ENCODE results near the gene RAPGEF3.

RAPGEF3 gene

GRCh38 chr12:47740606-47741339, 17.9 kb downstream of the RAPGEF3 start:
- H3K4me3 ChIP-seq (ENCODE audit: low read length), result no peak overlapping the region
- no peak for DNase-seq (ENCODE audit: low read depth)

GRCh38 chr12:47739979-47740378, 18.7 kb downstream of the RAPGEF3 start:
- DNase-seq (ENCODE audit: low read depth), result no peak
- TF ChIP-seq CTCF (conservative IDR thresholded peaks at IDR 0.05; ENCODE audit: low read length), result no peak
- no peak overlapping the region for H3K4me3 ChIP-seq (ENCODE audit: low read length)

More at GRCh38 chr12:47740606-47741339, 17.9 kb downstream of the RAPGEF3 start:
- TF ChIP-seq CTCF (conservative IDR thresholded peaks at IDR 0.05; ENCODE audit: low read length), result no peak

DNA sequence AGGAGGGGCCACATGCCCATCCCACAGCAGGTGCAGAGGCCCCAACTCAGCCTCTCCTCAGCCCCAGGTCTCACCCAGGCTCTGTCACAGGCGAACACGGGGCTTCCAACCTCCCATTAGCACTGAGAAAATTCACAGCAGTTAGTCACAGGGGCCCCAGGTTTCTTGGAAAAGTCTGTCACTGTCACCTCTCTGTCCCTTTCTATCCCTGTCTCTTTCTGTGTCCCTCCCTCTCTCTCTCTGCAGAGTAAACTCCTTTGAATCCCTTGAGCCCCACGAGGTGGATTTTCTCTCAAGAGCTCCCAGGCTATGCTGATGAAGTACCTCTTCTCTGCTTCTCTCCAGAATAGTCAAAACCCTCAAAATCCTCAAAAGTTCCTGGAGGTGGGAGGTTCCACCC, 19.4 kb downstream of the RAPGEF3 start:
- DNase-seq (ENCODE audit: low read depth), result no peak
- H3K4me3 ChIP-seq (ENCODE audit: low read length), result no peak overlapping the region
- TF ChIP-seq CTCF (conservative IDR thresholded peaks at IDR 0.05; ENCODE audit: low read length), result no peak

DNA sequence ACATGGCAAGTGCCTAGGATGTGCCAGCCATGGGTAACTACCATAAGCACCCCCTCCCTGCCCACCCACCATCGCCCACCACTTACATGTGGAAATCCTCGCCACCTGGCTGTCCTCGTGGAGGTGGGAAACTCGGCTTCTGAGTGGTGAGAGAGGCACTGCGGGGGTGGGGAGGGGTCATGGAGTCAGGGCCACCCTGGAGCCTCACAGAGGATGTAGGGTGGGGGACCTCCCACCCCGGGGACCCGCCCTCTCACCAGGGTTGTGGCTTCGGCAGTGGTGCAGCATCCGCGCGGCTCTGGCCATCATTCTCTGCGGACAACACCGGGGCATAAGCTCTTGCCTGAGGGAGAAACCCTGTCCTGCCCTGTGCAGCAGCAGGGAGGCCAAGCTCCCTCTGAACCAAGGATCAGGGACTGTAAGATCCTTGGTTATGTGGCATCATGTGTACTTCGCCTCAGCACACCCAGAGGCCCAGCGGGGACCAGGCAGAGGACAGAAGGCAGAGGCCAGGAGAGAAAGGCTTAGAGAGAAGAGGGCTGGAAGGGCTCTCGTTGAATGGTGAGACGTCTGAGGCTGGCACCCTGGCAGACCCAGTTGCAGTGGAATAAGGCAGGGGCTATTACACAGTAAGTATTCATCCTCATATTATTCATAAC, 20.6 kb downstream of the RAPGEF3 start:
- no peak for TF ChIP-seq CTCF (conservative IDR thresholded peaks at IDR 0.05; ENCODE audit: low read length)

DNA sequence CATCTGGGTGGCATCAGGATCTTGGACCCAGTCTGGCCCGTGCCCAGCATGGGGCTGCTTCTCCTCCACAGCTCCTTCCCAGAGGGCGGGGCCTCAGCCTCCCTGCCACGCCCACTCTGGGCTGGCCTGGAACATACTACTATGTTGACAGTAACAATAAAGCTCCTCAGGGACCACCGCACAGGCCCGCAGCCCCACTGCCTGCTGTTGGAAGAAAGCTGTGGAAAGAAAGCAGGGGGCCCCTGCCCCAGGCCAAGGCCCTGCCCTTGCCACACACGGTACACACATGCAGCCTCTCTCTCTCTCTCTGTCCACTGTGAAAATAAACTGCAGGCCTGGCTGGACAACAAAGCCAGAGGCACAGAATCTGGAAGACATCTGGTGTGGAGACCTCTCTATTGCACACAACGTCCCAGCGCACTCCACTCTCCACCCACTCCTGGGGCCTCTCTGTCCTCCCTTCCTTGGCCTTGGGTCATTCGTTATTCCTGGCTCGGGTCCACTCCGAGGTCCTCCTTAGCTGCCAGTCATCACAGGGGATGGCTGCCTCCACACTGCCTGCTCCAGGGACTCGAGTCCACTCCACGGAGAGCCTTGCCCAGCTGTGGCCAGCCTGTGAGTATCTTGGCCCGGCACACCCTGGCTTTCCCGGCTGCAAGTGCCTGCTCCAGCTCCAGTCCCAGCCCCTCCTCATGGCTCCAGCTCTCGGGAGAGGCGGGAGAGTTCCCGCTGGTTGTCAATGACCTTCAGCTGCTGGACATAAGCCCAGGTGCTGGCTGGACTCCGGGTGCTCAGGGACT, 21.6 kb downstream of the RAPGEF3 start:
- DNase-seq (ENCODE audit: low read depth), result peak; percentile 90
- H3K4me3 ChIP-seq (ENCODE audit: low read length), result peak overlapping the region; percentile 29; the same call in 1 of the 2 replicates
- no peak for TF ChIP-seq CTCF (conservative IDR thresholded peaks at IDR 0.05; ENCODE audit: low read length)

More for the DNA sequence above, 20.6 kb downstream of the RAPGEF3 start:
- DNase-seq (ENCODE audit: low read depth), result no peak
- no peak overlapping the region for H3K4me3 ChIP-seq (ENCODE audit: low read length)

DNA sequence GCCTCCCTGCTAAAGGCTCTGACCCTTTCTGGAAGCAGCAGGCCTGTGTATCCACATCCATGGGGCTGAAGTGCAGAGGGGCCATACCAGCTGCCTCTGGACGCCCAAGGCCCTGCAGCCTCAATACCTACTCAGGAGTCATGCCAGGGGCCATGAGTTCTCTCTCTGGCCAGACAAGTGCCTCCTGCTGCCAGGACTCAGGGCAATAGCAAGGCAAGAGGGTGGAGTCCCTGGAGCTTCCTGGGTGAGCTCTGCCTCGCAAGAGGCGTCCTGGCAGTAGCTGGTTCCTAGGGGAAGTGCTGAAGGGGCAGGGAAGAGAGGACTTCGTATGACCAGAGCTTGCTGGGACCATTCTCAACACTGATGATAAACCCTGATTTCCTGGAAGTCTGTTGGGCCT, 22.5 kb downstream of the RAPGEF3 start:
- DNase-seq (ENCODE audit: low read depth), result no peak
- H3K4me3 ChIP-seq (ENCODE audit: low read length), result no peak overlapping the region
- TF ChIP-seq CTCF (conservative IDR thresholded peaks at IDR 0.05; ENCODE audit: low read length), result no peak
